ENCODE results near the gene KIF9. TPM values are rescaled to one million over a fixed set of nuclear protein-coding genes. Genes with fewer than 3 reads are reported as not detected.
"Not testable (repeated sequence)": the region's sequence is repeated elsewhere in the genome, so short reads cannot be mapped to it uniquely, and the experiment has no call there.

KIF9 gene
- total and polyA plus RNA-seq, 8 donors = under 0.01 to 46.3 (median 12.8) TPM; not detected in 1

- intact Hi-C loops (cut with DNase I; ENCODE audit: low total_unique reads) = no loop called here
- TF ChIP-seq CTCF (IDR thresholded peaks at IDR 0.05) (no peak), POLR2AphosphoS5 (IDR thresholded peaks at IDR 0.05) (no peak), EP300 (IDR thresholded peaks at IDR 0.05) (no peak), POLR2A (IDR thresholded peaks at IDR 0.05) (no peak)
- H3K4me1 ChIP-seq = peaks cover 0 to 7% (median 0%) of the 10 kb centered on the region in 4 donors
- WGBS, 5 donors = 63 to 87% (median 80%) methylated on average over 7 of the region's 7 CpGs
- DNase-seq = no peak
- no peaks in the 10 kb centered on the region for H3K27me3 ChIP-seq
- no peak overlapping the region for H3K4me3 ChIP-seq
- no peaks in the 10 kb centered on the region for H3K36me3 ChIP-seq
- no peak overlapping the region for H3K27ac ChIP-seq
- no peaks in the 10 kb centered on the region for H3K9me3 ChIP-seq
Measured at GRCh38 chr3:47227678-47228077, 54.9 kb downstream of the KIF9 start.

GRCh38 chr3:47225310-47225906 is 57.2 kb downstream of the KIF9 start:
- peaks cover 0 to 7% (median 0%) of the 10 kb centered on the region in 4 donors for H3K4me1 ChIP-seq
- WGBS, 5 donors = 77 to 85% (median 83%) methylated on average over 5 of the region's 5 CpGs
- intact Hi-C loops (cut with DNase I; ENCODE audit: low total_unique reads) = no loop called here
- H3K27me3 ChIP-seq = no peaks in the 10 kb centered on the region
- no peaks in the 10 kb centered on the region for H3K9me3 ChIP-seq
- DNase-seq = no peak
- no peaks in the 10 kb centered on the region for H3K36me3 ChIP-seq
- no peak overlapping the region for H3K27ac ChIP-seq
- TF ChIP-seq CTCF (IDR thresholded peaks at IDR 0.05) (no peak), EP300 (IDR thresholded peaks at IDR 0.05) (no peak), POLR2A (IDR thresholded peaks at IDR 0.05) (no peak), POLR2AphosphoS5 (IDR thresholded peaks at IDR 0.05) (no peak)
- no peak overlapping the region for H3K4me3 ChIP-seq

- intact Hi-C loops (cut with DNase I; ENCODE audit: low total_unique reads) = no loop called here
- peaks cover 0 to 7% (median 0%) of the 10 kb centered on the region in 4 donors for H3K4me1 ChIP-seq
- no peaks in the 10 kb centered on the region for H3K9me3 ChIP-seq
- DNase-seq = no peak
- no peaks in the 10 kb centered on the region for H3K36me3 ChIP-seq
- 71 to 82% (median 72%) methylated on average over 3 of the region's 3 CpGs for WGBS, 5 donors
- no peak for TF ChIP-seq POLR2AphosphoS5 (IDR thresholded peaks at IDR 0.05)
- TF ChIP-seq POLR2A (IDR thresholded peaks at IDR 0.05) = no peak
- no peak for TF ChIP-seq EP300 (IDR thresholded peaks at IDR 0.05)
- H3K4me3 ChIP-seq = no peak overlapping the region
- no peak overlapping the region for H3K27ac ChIP-seq
- H3K27me3 ChIP-seq = no peaks in the 10 kb centered on the region
Measured at GRCh38 chr3:47223755-47224154, 58.8 kb downstream of the KIF9 start.

- Histone ChIP-seq H3K36me3 (no peaks in the 10 kb centered on the region), H3K4me3 (no peak overlapping the region), H3K27ac (no peak overlapping the region), H3K9me3 (no peaks in the 10 kb centered on the region), H3K27me3 (no peaks in the 10 kb centered on the region), H3K4me1 (no peaks in the 10 kb centered on the region)
- WGBS, 5 donors = 0 to 26% (median 7%) methylated on average over 1 of the region's 1 CpG
- intact Hi-C loops (cut with DNase I; ENCODE audit: low total_unique reads) = no loop called here
- no peak for DNase-seq
- TF ChIP-seq POLR2A (IDR thresholded peaks at IDR 0.05) = no peak
- TF ChIP-seq POLR2AphosphoS5 (IDR thresholded peaks at IDR 0.05) = no peak
- TF ChIP-seq CTCF (IDR thresholded peaks at IDR 0.05) = no peak
- TF ChIP-seq EP300 (IDR thresholded peaks at IDR 0.05) = no peak
Measured at GRCh38 chr3:47221798-47222197, 60.8 kb downstream of the KIF9 start.

GRCh38 chr3:47210863-47211405 is 71.7 kb downstream of the KIF9 start:
- Histone ChIP-seq H3K27ac (no peak overlapping the region), H3K27me3 (no peaks in the 10 kb centered on the region), H3K36me3 (no peaks in the 10 kb centered on the region), H3K9me3 (no peaks in the 10 kb centered on the region), H3K4me1 (no peaks in the 10 kb centered on the region), H3K4me3 (no peak overlapping the region)
- DNase-seq = no peak
- 89 to 96% (median 94%) methylated on average over 3 of the region's 3 CpGs for WGBS, 5 donors
- intact Hi-C loops (cut with DNase I; ENCODE audit: low total_unique reads) = no loop called here
- TF ChIP-seq CTCF (IDR thresholded peaks at IDR 0.05) (no peak), POLR2A (IDR thresholded peaks at IDR 0.05) (no peak), EP300 (IDR thresholded peaks at IDR 0.05) (no peak), POLR2AphosphoS5 (IDR thresholded peaks at IDR 0.05) (no peak)

- intact Hi-C loops (cut with DNase I; ENCODE audit: low total_unique reads); DNase-seq; H3K4me1 ChIP-seq; H3K27me3 ChIP-seq; H3K9me3 ChIP-seq; H3K36me3 ChIP-seq; H3K4me3 ChIP-seq; H3K27ac ChIP-seq: not testable (repeated sequence)
- 92 to 95% (median 93%) methylated on average over 5 of the region's 5 CpGs for WGBS, 5 donors
Measured at GRCh38 chr3:47206022-47206421, 76.6 kb downstream of the KIF9 start.
